Measurements from ENCODE around the gene TRPV6. TPM values are rescaled to one million over a fixed set of nuclear protein-coding genes. Genes with fewer than 3 reads are reported as not detected.

The TRPV6 gene
- total and polyA plus RNA-seq, 4 donors = 0.40 to 1.2 (median 0.53) TPM

DNA sequence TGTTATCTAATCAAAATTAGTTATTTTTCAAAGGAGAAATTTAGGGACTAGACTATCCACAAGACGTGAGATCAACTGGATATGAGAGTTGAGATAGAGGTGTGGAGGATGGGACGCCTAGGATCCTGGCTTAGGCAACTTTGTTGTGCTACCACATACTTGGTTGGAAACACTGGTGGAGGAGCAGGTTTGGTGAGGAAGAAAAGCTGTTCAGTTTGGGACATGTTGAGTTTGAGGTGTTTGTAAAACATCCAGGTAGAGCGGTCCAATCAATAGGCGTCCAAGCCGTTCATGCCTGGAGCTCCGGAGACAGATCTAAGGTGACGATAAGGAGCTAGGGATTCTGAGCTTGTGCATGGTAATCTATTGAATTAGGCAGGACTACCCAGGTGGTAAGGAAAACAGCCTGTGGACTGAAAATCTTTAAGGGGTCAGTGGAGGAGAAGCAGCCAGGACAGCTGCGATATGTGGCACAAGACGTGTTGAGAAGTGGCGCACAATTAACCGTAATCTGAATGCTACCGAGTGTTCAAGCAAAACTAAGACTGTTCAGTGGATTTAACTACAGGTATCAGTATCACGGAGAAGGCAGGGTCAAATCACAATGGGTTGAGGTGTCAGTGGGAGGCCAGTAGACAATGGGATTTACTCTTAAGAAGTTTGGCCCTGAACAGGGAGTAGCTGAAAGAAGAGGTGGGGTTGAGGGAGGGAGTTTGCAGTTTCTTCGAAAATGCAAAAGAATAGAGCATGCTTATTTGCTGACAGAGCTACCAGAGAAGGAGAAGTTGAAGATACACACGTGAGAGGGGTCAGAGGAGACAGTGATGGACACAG is 16.1 kb upstream of the TRPV6 start:
- no peaks in the 10 kb centered on the region for H3K36me3 ChIP-seq (ENCODE audit: control insufficient read depth in 4 of 4, insufficient read depth in 4 of 4, low read length in 4 of 4)
- TF ChIP-seq, protein P1, sequence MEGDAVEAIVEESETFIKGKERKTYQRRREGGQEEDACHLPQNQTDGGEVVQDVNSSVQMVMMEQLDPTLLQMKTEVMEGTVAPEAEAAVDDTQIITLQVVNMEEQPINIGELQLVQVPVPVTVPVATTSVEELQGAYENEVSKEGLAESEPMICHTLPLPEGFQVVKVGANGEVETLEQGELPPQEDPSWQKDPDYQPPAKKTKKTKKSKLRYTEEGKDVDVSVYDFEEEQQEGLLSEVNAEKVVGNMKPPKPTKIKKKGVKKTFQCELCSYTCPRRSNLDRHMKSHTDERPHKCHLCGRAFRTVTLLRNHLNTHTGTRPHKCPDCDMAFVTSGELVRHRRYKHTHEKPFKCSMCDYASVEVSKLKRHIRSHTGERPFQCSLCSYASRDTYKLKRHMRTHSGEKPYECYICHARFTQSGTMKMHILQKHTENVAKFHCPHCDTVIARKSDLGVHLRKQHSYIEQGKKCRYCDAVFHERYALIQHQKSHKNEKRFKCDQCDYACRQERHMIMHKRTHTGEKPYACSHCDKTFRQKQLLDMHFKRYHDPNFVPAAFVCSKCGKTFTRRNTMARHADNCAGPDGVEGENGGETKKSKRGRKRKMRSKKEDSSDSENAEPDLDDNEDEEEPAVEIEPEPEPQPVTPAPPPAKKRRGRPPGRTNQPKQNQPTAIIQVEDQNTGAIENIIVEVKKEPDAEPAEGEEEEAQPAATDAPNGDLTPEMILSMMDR (IDR thresholded peaks at IDR 0.05; ENCODE audit: control extremely low read depth, extremely low read depth) = no peak
- H3K9me3 ChIP-seq (ENCODE audit: control insufficient read depth in 4 of 4, insufficient read depth in 3 of 4, low read length in 3 of 4) = no peaks in the 10 kb centered on the region
- no peak for ATAC-seq (ENCODE audit: insufficient read depth, low FRiP score)
- H3K27me3 ChIP-seq (ENCODE audit: control insufficient read depth in 3 of 3, insufficient read depth in 3 of 3, low read length in 2 of 3) = peaks cover 0 to 3% (median 0%) of the 10 kb centered on the region in 3 donors
- H3K27ac ChIP-seq (ENCODE audit: low read depth in 1 of 2, low read length in 1 of 2) = no peak overlapping the region
- WGBS, 2 donors = 86% methylated on average over 15 of the region's 15 CpGs
- DNase-seq = no peak
- H3K4me3 ChIP-seq = no peak overlapping the region
- no peak overlapping the region for H3K9ac ChIP-seq (ENCODE audit: insufficient read depth in 1 of 2, low read length in 2 of 2)
- no peaks in the 10 kb centered on the region for H3K4me1 ChIP-seq (ENCODE audit: control insufficient read depth in 5 of 5, insufficient read depth in 5 of 5, low read length in 5 of 5)

DNA sequence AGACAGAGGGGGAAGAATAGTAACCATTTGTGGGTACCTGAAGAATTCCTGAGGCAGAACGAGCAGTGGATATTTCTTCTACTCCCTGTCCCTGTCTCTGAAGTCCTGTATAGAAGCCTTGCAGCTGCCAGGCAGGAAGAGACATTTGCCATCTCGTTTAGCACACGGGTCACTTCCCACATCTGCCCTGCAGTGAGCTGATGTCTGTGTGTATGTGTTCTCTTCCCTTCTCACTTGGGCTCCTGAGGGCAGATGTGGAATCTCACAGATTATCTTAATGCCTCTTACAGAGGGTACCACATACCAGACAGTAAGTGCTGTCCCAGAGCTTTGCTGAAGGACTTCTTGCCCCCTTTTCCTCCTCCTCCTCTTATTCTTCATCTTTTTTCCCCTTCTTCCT is 14.1 kb upstream of the TRPV6 start:
- TF ChIP-seq, protein P1 (IDR thresholded peaks at IDR 0.05; ENCODE audit: control extremely low read depth, extremely low read depth) = no peak
- ATAC-seq (ENCODE audit: insufficient read depth, low FRiP score) = no peak
- no peaks in the 10 kb centered on the region for H3K9me3 ChIP-seq (ENCODE audit: control insufficient read depth in 4 of 4, insufficient read depth in 3 of 4, low read length in 3 of 4)
- WGBS, 2 donors = 34 to 36% methylated on average over 3 of the region's 3 CpGs
- no peaks in the 10 kb centered on the region for H3K4me1 ChIP-seq (ENCODE audit: control insufficient read depth in 5 of 5, insufficient read depth in 5 of 5, low read length in 5 of 5)
- H3K4me3 ChIP-seq = no peak overlapping the region
- H3K36me3 ChIP-seq (ENCODE audit: control insufficient read depth in 4 of 4, insufficient read depth in 4 of 4, low read length in 4 of 4) = no peaks in the 10 kb centered on the region
- DNase-seq = no peak
- peaks cover 0 to 3% (median 0%) of the 10 kb centered on the region in 3 donors for H3K27me3 ChIP-seq (ENCODE audit: control insufficient read depth in 3 of 3, insufficient read depth in 3 of 3, low read length in 2 of 3)
- no peak overlapping the region for H3K9ac ChIP-seq (ENCODE audit: insufficient read depth in 1 of 2, low read length in 2 of 2)
- no peak overlapping the region for H3K27ac ChIP-seq (ENCODE audit: low read depth in 1 of 2, low read length in 1 of 2)

DNA sequence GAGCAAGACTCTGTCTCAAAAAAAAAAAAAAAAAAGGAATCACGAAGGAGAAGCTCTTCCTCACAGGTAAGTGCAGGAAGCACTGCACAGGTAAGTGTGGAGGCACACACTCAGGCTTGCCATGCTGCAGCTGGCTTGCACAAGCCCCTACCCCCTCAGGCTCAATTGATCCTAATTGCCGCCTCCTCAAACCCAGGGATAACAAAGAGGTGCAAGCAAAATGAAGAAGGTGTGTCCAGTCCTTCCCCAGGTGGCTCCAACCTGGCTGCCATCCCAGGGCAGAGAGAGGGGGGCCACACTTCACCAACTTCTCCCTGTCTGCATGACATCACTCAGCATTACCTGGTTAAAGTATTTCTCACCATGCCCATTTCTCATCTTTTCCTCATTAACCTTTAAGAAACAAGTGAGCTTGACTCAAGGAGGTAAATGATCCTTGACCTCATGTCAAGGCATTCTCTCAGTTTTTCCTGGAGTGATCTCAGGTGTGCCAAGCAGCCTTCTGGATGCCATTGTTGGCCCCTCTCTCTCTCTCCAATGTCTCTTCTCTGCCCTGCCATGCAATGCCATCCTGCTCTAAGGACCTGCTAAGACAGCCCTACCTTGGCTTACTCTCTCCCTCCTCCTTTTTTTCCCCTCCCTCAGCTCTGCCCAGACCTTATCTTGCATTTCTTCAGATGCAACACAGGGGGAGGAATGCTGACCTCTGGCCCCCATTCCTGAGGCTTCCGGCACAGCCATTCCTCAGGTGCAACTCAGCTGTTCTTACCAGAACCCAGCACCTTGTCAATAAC is 13.0 kb upstream of the TRPV6 start:
- Histone ChIP-seq H3K9me3 (ENCODE audit: control insufficient read depth in 4 of 4, insufficient read depth in 3 of 4, low read length in 3 of 4) (no peaks in the 10 kb centered on the region), H3K4me1 (ENCODE audit: control insufficient read depth in 5 of 5, insufficient read depth in 5 of 5, low read length in 5 of 5) (no peaks in the 10 kb centered on the region), H3K4me3 (no peak overlapping the region), H3K27me3 (ENCODE audit: control insufficient read depth in 3 of 3, insufficient read depth in 3 of 3, low read length in 2 of 3) (peaks cover 0 to 3% (median 0%) of the 10 kb centered on the region in 3 donors), H3K9ac (ENCODE audit: insufficient read depth in 1 of 2, low read length in 2 of 2) (no peak overlapping the region), H3K36me3 (ENCODE audit: control insufficient read depth in 4 of 4, insufficient read depth in 4 of 4, low read length in 4 of 4) (no peaks in the 10 kb centered on the region), H3K27ac (ENCODE audit: low read depth in 1 of 2, low read length in 1 of 2) (no peak overlapping the region)
- TF ChIP-seq, protein P1 (IDR thresholded peaks at IDR 0.05; ENCODE audit: control extremely low read depth, extremely low read depth) = no peak
- WGBS, 2 donors = 62 to 68% methylated on average over 3 of the region's 3 CpGs
- peak; percentile 50 for ATAC-seq (ENCODE audit: insufficient read depth, low FRiP score)
- DNase-seq = peak in 1 of 3 donors; percentile 26
